Calu3 (cell line): ENCODE measurements around the gene TRIM7. TPM values are rescaled to one million over a fixed set of nuclear protein-coding genes. Genes with fewer than 3 reads are reported as not detected.
A peak's percentile ranks its signal among the peaks of the same experiment; 100 is the strongest.
"Not testable (repeated sequence)": the region's sequence is repeated elsewhere in the genome, so short reads cannot be mapped to it uniquely, and the experiment has no call there.

Experiments used
- BruUV-seq: library from RNA; stranded (reverse); fragments of 400-500 nt; replicated peaks from 2 replicates; lab custom pipeline; 2021; lab: Mats Ljungman, UMichigan
- CTCF ChIA-PET: fragments of 300-600 bp; sonication (Branson Sonifier 250); formaldehyde crosslinking; loops from one replicate; lab custom pipeline; 2022; ENCODE audit warnings: antibody characterized with exemption; lab: Charles Lee
- DNase-seq: peaks from one replicate; pipeline ENCODE4 v3.0.0; 2022
- H3K27ac Mint-ChIP-seq: one replicate; pipeline ENCODE4 v1.8.0; 2022; ENCODE audit warnings: mixed read lengths; ENCODE audit not compliant: unreplicated experiment
- H3K27me3 Mint-ChIP-seq: one replicate; pipeline ENCODE4 v1.8.0; 2022; ENCODE audit warnings: mixed read lengths; ENCODE audit not compliant: unreplicated experiment
- H3K36me3 Mint-ChIP-seq: one replicate; pipeline ENCODE4 v1.8.0; 2022; ENCODE audit warnings: mild to moderate bottlenecking, moderate library complexity, mixed read lengths; ENCODE audit not compliant: insufficient read depth, unreplicated experiment
- H3K4me1 Mint-ChIP-seq: one replicate; pipeline ENCODE4 v1.8.0; 2022; ENCODE audit warnings: mild to moderate bottlenecking, low read depth, mixed read lengths; ENCODE audit not compliant: unreplicated experiment
- H3K4me3 Mint-ChIP-seq: one replicate; pipeline ENCODE4 v1.8.0; 2022; ENCODE audit warnings: mild to moderate bottlenecking, low read depth, moderate library complexity, mixed read lengths; ENCODE audit not compliant: unreplicated experiment
- H3K9me3 Mint-ChIP-seq: one replicate; pipeline ENCODE4 v1.8.0; 2022; ENCODE audit warnings: low read depth, mixed read lengths; ENCODE audit not compliant: unreplicated experiment
- intact Hi-C: fragments of 100-400 bp; cut with micrococcal nuclease; formaldehyde crosslinking; loops from one replicate; pipeline ENCODE4 v1.10.0; 2022; ENCODE audit not compliant: unreplicated experiment
- total RNA-seq: library from RNA; stranded (reverse); gene quantifications from 2 replicates; pipeline ENCODE4 v1.2.3, GENCODE V29; 2022
- TF ChIP-seq, protein P1 (sequence below): fragments of 200-600 bp; IDR thresholded peaks from one replicate; pipeline ENCODE4 v1.8.0; 2022; ENCODE audit warnings: antibody characterized with exemption; ENCODE audit not compliant: unreplicated experiment

The TRIM7 gene
- total RNA-seq, 1 experiment from 2014 or later = 2.4 TPM

- Mint-ChIP-seq H3K27me3 (peaks cover 24% of the 10 kb centered on the region), H3K4me3 (peak overlapping the region; percentile 91), H3K4me1 (peaks cover 49% of the 10 kb centered on the region), H3K36me3 (peaks cover 56% of the 10 kb centered on the region), H3K9me3 (peaks cover 2% of the 10 kb centered on the region), H3K27ac (peak overlapping the region; percentile 84)
- CTCF ChIA-PET = interaction anchor here (0.6 to 1.7 kb wide), 7 partner anchors 17 to 77 kb away, joined by 3 to 15 read pairs (median 5); partner anchors contain the start of gene TRIM41
- TF ChIP-seq, protein P1, sequence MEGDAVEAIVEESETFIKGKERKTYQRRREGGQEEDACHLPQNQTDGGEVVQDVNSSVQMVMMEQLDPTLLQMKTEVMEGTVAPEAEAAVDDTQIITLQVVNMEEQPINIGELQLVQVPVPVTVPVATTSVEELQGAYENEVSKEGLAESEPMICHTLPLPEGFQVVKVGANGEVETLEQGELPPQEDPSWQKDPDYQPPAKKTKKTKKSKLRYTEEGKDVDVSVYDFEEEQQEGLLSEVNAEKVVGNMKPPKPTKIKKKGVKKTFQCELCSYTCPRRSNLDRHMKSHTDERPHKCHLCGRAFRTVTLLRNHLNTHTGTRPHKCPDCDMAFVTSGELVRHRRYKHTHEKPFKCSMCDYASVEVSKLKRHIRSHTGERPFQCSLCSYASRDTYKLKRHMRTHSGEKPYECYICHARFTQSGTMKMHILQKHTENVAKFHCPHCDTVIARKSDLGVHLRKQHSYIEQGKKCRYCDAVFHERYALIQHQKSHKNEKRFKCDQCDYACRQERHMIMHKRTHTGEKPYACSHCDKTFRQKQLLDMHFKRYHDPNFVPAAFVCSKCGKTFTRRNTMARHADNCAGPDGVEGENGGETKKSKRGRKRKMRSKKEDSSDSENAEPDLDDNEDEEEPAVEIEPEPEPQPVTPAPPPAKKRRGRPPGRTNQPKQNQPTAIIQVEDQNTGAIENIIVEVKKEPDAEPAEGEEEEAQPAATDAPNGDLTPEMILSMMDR = no peak
- intact Hi-C loops = loop anchor here (5.0 kb wide), 1 partner anchor 77 kb away; the partner anchor contains the start of gene TRIM52
- no peak for DNase-seq
- no TSS peak for BruUV-seq
Measured at GRCh38 chr5:181184845-181185216, 20.2 kb downstream of the TRIM7 start.

- Mint-ChIP-seq H3K4me3 (peak overlapping the region; percentile 37), H3K4me1 (peaks cover 36% of the 10 kb centered on the region), H3K36me3 (peaks cover 34% of the 10 kb centered on the region), H3K27me3 (peaks cover 14% of the 10 kb centered on the region), H3K9me3 (peaks cover 2% of the 10 kb centered on the region), H3K27ac (peak overlapping the region; percentile 21)
- BruUV-seq = no TSS peak
- intact Hi-C loops = loop anchor here (5.0 kb wide), 1 partner anchor 80 kb away; the partner anchor contains the start of gene TRIM52
- TF ChIP-seq, protein P1 = no peak
- CTCF ChIA-PET = no interaction called here
- no peak for DNase-seq
Measured at GRCh38 chr5:181182651-181183050, 22.3 kb downstream of the TRIM7 start.

DNA sequence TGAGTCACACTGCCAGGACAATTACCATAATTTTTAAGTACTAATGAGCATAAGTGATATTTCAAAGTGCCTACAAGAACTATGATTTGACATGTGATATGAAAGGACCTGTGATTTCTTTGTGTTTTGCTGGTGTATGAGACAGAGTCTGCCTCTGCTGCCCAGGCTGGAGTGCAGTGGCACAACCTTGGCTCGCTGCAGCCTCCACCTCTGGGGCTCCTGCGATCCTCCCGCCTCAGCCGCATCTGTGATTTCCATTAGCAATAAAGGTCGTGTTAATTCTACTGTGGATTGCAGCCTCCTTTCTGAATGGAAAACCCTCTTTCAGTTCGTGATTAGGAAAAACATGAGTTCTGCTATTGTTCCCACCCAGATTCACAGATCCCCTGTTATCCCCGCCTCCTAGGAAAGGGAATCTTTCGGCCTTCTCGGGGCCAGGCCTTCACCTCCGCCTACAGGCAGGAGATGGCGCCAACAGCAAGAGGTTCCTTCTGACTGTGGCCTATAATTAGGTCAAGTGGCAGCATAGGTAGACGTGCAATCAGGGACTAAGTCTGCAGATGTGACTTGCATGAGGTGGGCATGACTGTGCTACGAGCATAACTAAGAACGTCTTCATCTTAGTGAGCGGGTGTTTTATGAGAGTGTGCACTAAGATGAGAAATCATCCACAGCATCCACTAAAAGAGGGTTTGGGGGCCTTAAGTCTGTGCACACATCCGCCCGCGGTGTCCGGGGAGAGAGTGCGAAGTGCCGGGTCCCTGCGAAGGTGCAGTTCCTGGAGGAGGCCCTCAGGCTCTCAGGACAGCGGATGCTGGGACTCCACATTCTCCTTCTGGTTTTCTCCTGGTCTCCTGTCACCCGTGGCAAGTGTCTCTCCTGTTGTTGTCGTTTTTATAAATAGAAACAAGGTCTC is 23.1 kb downstream of the TRIM7 start:
- intact Hi-C loops = loop anchor here (5.0 kb wide), 1 partner anchor 80 kb away; the partner anchor contains the start of gene TRIM52
- Mint-ChIP-seq H3K4me3 (no peak overlapping the region), H3K36me3 (peaks cover 26% of the 10 kb centered on the region), H3K27ac (no peak overlapping the region), H3K27me3 (peaks cover 17% of the 10 kb centered on the region), H3K4me1 (peaks cover 28% of the 10 kb centered on the region), H3K9me3 (peaks cover 2% of the 10 kb centered on the region)
- peak; percentile 84 for DNase-seq
- CTCF ChIA-PET = no interaction called here
- no TSS peak for BruUV-seq
- TF ChIP-seq, protein P1 = peak; percentile 87

DNA sequence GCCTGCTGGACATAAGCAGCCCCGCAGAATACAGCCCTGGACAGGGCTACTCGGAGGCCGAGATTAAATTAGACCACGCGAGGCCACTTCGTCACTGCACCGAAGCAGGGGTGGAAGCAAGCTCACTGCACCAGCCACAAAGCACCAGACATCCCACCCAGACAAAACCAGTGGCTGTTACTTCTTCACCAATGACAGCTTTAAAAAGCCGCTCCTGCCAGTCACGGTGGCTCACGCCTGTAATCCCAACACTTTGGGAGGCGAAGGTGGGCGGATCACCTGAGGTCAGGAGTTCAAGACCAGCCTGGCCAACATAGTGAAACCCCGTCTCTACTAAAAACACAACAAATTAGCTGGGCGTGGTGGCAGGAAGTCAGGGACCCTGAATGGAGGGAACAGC is 27.4 kb downstream of the TRIM7 start:
- H3K9me3 Mint-ChIP-seq, CTCF ChIA-PET, BruUV-seq, DNase-seq, intact Hi-C loops, H3K27ac Mint-ChIP-seq, H3K4me3 Mint-ChIP-seq: not testable (repeated sequence)
- peaks cover 18% of the 10 kb centered on the region for H3K36me3 Mint-ChIP-seq
- peaks cover 22% of the 10 kb centered on the region for H3K4me1 Mint-ChIP-seq
- H3K27me3 Mint-ChIP-seq = peaks cover 25% of the 10 kb centered on the region
